Mucosa of descending colon (tissue), 3 donors: ENCODE measurements around the gene NELL1. TPM values are rescaled to one million over a fixed set of nuclear protein-coding genes. Genes with fewer than 3 reads are reported as not detected.

Experiments
- ATAC-seq: fragments of 200-7000 bp; cut with Tn5 transposase; one replicate; pipeline ENCODE4 v1.9.1; 2020; ENCODE audit warnings: mild to moderate bottlenecking, moderate library complexity
- DNase-seq, 3 donors: peaks; one replicate each; pipeline ENCODE4 v3.0.0-alpha.2; 2020
- H3K36me3 ChIP-seq: fragments of 200-600 bp; one replicate; pipeline ENCODE4 v1.8.0; 2021; ENCODE audit warnings: low read depth, mild to moderate bottlenecking
- H3K4me1 ChIP-seq: fragments of 200-600 bp; one replicate; pipeline ENCODE4 v1.8.0; 2021; ENCODE audit warnings: low read depth, mild to moderate bottlenecking
- H3K4me3 ChIP-seq: fragments of 200-600 bp; one replicate; pipeline ENCODE4 v1.8.0; 2021; ENCODE audit warnings: mild to moderate bottlenecking
- H3K9me3 ChIP-seq: fragments of 200-600 bp; one replicate; pipeline ENCODE4 v1.8.0; 2021; ENCODE audit warnings: mild to moderate bottlenecking
- intact Hi-C, 2 donors: fragments of 100-400 bp; cut with DNase I in 1 of 2; cut with micrococcal nuclease in 1 of 2; formaldehyde crosslinking; loops; one replicate each; pipeline versions ENCODE4 v1.11.0 to v1.11.1; 2022; cut with DNase I, micrococcal nuclease
- total RNA-seq, 3 donors: library from RNA; stranded (reverse); fragmentation: NEBNext Ultra II Directional in 2 of 3; extraction: Animal tissue kit (Norgen Biotek cat#: 25700) in 2 of 3; gene quantifications; one replicate each; pipeline versions ENCODE4 v1.2.1 to v1.2.4, GENCODE V29; 2021 to 2023
- TF ChIP-seq, protein P1 (sequence below): fragments of 200-600 bp; IDR thresholded peaks from one replicate; pipeline ENCODE4 v1.8.0; 2022; ENCODE audit warnings: antibody characterized with exemption, mild to moderate bottlenecking
- donor health status: DM: no; HTN: no; CAD: no; lungs with moderate emphysema.
- donor health status: DM: no; HTN: no; CAD: no.
- donor health status: DM: no; HTN: yes; CAD: no.

Gene NELL1
- total RNA-seq, 3 donors from 2014 or later, result 0.20 to 0.73 (median 0.31) TPM

DNA sequence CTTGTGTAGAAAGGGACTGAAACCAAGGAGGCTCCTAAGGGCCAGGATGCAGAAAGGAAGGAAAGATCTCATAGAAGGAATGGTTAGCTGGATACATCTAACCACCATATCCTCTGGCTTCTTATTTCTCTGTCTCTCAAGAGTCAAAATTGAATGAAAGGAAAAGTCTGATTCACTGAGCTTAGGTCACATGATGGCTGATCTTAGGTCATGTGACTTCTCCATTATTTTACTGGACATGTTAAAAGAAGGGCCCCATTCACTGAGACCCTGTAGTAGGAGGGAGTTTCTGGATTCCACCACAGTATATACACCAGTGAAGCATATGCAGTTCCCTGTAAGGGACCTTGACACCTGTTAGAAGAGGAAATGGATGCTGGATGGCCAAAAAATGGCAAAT is 516.6 kb downstream of the NELL1 start:
- DNase-seq (no peak), ATAC-seq (no peak)
- TF ChIP-seq, protein P1, sequence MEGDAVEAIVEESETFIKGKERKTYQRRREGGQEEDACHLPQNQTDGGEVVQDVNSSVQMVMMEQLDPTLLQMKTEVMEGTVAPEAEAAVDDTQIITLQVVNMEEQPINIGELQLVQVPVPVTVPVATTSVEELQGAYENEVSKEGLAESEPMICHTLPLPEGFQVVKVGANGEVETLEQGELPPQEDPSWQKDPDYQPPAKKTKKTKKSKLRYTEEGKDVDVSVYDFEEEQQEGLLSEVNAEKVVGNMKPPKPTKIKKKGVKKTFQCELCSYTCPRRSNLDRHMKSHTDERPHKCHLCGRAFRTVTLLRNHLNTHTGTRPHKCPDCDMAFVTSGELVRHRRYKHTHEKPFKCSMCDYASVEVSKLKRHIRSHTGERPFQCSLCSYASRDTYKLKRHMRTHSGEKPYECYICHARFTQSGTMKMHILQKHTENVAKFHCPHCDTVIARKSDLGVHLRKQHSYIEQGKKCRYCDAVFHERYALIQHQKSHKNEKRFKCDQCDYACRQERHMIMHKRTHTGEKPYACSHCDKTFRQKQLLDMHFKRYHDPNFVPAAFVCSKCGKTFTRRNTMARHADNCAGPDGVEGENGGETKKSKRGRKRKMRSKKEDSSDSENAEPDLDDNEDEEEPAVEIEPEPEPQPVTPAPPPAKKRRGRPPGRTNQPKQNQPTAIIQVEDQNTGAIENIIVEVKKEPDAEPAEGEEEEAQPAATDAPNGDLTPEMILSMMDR, result no peak
- Histone ChIP-seq H3K4me1 (no peaks in the 10 kb centered on the region), H3K9me3 (peaks cover 6% of the 10 kb centered on the region), H3K4me3 (no peak overlapping the region), H3K36me3 (no peaks in the 10 kb centered on the region)
- intact Hi-C loops, result no loop called here

GRCh38 chr11:21190181-21190580 is 520.8 kb downstream of the NELL1 start:
- Histone ChIP-seq H3K4me1 (no peaks in the 10 kb centered on the region), H3K36me3 (no peaks in the 10 kb centered on the region), H3K4me3 (no peak overlapping the region), H3K9me3 (peaks cover 16% of the 10 kb centered on the region)
- ATAC-seq, result no peak
- intact Hi-C loops, result no loop called here
- TF ChIP-seq, protein P1, result no peak
- DNase-seq, result no peak

GRCh38 chr11:21195995-21196394 is 526.6 kb downstream of the NELL1 start:
- no peaks in the 10 kb centered on the region for H3K36me3 ChIP-seq
- peaks cover 26% of the 10 kb centered on the region for H3K9me3 ChIP-seq
- no peak overlapping the region for H3K4me3 ChIP-seq
- DNase-seq (no peak), ATAC-seq (no peak)
- no peaks in the 10 kb centered on the region for H3K4me1 ChIP-seq
- TF ChIP-seq, protein P1, result no peak
- intact Hi-C loops, result no loop called here

GRCh38 chr11:21198498-21198897 is 529.1 kb downstream of the NELL1 start:
- no peak for DNase-seq
- intact Hi-C loops, result no loop called here
- ATAC-seq, result no peak
- Histone ChIP-seq H3K4me1 (no peaks in the 10 kb centered on the region), H3K4me3 (no peak overlapping the region), H3K36me3 (no peaks in the 10 kb centered on the region), H3K9me3 (peaks cover 31% of the 10 kb centered on the region)
- TF ChIP-seq, protein P1, result no peak

DNA sequence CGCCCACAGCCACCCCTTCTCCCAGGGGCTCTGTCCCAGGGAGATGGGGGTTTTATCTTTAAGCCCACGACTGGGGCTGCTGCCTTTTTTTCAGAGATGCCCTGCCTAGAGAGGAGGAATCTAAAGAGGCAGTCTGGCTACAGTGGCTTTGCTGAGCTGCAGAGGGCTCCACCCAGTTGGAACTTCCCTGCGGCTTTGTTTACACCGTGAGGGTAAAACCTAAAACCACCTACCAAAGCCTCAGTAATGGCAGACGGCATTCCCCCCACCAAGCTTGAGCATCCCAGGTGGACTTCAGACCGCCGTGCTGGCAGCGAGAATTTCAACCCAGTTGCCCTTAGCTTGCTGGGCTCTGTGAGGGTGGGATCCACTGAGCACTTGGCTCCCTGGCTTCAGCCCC is 535.8 kb downstream of the NELL1 start:
- no peaks in the 10 kb centered on the region for H3K36me3 ChIP-seq
- TF ChIP-seq, protein P1, result no peak
- DNase-seq, result no peak
- no peak for ATAC-seq
- H3K4me3 ChIP-seq, result no peak overlapping the region
- no peaks in the 10 kb centered on the region for H3K4me1 ChIP-seq
- peaks cover 40% of the 10 kb centered on the region for H3K9me3 ChIP-seq
- intact Hi-C loops, result no loop called here

- no peaks in the 10 kb centered on the region for H3K36me3 ChIP-seq
- ATAC-seq (no peak), DNase-seq (no peak)
- TF ChIP-seq, protein P1, result no peak
- H3K9me3 ChIP-seq, result peaks cover 30% of the 10 kb centered on the region
- H3K4me1 ChIP-seq, result no peaks in the 10 kb centered on the region
- intact Hi-C loops, result no loop called here
- H3K4me3 ChIP-seq, result no peak overlapping the region
Measured at GRCh38 chr11:21225860-21226259, 556.5 kb downstream of the NELL1 start.
